ENCODE data around the gene GABRP. TPM values are rescaled to one million over a fixed set of nuclear protein-coding genes. Genes with fewer than 3 reads are reported as not detected.

Gene GABRP, protein sequence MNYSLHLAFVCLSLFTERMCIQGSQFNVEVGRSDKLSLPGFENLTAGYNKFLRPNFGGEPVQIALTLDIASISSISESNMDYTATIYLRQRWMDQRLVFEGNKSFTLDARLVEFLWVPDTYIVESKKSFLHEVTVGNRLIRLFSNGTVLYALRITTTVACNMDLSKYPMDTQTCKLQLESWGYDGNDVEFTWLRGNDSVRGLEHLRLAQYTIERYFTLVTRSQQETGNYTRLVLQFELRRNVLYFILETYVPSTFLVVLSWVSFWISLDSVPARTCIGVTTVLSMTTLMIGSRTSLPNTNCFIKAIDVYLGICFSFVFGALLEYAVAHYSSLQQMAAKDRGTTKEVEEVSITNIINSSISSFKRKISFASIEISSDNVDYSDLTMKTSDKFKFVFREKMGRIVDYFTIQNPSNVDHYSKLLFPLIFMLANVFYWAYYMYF
- not detected in 2 replicates for total RNA-seq

DNA sequence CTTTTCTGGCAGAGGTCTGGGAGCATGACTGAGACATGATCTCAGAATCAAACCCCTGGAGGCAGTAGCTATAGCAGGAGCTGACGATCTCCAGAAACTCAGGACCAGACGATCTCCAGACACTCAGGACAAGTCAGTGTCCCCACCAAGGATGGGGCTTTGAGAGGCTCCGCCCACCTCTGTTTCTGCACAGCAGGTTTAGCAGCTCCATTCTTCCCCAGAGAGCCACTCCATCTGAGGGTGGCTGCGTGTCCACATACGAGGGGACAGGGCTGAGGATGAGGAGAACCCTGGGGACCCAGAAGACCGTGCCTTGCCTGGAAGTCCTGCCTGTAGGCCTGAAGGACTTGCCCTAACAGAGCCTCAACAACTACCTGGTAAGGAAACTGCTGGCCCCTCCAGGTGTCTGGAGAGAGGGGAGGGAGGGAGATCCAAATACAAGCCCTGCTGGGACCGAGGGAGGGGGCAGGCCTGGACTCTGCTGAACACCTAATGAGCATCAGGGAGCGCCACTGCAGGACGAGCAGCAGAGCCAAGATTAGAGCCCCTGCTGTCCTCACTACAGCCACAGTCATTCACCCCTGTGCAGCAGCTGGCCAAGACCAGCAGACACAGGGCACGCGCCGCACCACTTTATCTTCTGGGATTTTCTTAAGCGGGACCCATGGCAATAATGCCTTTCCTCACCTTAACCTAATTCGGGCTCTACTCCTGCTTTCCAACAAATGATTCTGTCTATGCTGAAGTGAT is at the start of gene GABRP:
GABRP (plus strand) TSS at position 228 of the 750 bp plus-strand sequence. CDS start 4,891 bp downstream, outside the sequence.

DNA sequence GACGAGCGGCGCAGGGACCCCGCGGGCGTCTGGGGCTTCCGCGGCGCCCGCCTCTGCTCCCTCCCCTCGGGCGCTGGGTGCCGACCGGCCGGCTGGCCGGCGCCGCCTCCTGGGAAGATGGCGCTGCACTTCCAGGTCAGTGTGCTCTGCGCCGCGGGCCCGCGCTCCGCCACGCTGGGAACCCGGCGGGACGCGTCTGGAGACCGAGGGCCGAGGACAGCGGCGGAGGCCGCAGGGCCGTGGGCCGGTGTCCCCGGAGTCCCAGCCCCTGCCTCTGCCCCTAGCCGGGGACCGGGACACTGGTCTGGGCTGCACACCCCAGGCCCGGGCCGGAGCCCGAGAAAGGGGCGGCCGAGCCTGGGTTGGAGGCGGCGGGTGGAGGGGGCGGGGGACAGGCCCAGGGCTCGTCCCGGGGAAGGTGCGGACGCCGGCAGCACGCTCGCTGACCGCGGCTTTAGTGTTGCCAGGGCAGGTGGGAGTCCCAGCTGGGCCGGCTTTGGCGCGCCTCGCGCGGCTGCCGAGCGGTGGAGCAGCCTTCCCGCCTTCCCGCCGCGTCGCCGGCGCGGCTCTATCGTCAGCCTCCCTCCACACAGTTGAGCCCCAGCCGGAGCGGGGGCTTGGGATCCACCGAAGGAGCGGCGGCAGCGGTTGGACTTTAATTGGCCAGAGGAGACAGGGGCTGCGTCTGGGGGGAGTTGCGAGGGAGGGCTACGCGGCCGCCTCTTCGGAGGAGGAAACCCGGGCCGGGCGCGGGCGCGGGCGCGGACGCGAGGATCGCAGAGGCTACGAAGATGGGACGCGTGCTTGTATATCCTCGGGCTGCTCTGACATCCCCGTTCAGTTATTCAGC is 78.6 kb downstream of the GABRP start, which contains the start of gene RANBP17:
RANBP17 (plus strand) TSS at position 102 of the 850 bp plus-strand sequence.

Other genes starting within 250 kb of the GABRP start
- 7.2 and 30.7 TPM in 2 replicates for gene RANBP17, start 78.3 kb downstream of the GABRP start, total RNA-seq